Activated CD4-positive, alpha-beta T cell treated with anti-CD3 and anti-CD28 coated beads, Interleukin-2, amount 50 U/mL, for 24 hours (primary cell): ENCODE results near the gene ZFR2.

ENCODE experiments used
- DNase-seq, 2 donors: peaks; one replicate each; pipeline ENCODE4 v3.0.0-alpha.2; 2020; ENCODE audit warnings: low read depth in 1 of 2, low spot score in 1 of 2

The ZFR2 gene

DNA sequence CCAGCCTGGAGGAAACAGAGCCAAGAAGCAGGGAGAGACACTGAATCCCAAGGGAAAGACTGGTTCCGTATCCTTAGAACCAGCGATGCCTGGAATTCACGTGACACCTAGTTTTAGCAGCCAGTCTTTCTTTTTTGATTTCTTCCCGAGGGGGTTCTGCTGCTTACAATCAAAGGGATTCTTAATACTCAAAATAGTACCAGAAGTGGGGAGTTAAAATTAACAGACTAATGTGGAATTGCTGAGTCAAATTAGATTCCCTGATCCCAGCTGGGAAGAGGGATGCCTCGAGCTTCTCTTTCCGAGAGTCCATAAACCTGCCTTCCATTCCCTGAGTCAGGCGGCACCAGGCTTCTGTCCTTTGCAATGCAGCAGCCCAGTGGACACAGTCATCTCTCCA, 77.9 kb downstream of the ZFR2 start:
- no peak for DNase-seq

- no peak for DNase-seq
Measured at GRCh38 chr19:3790209-3790734, 78.6 kb downstream of the ZFR2 start.

- DNase-seq = no peak
Measured at GRCh38 chr19:3788996-3789778, 79.7 kb downstream of the ZFR2 start.

DNA sequence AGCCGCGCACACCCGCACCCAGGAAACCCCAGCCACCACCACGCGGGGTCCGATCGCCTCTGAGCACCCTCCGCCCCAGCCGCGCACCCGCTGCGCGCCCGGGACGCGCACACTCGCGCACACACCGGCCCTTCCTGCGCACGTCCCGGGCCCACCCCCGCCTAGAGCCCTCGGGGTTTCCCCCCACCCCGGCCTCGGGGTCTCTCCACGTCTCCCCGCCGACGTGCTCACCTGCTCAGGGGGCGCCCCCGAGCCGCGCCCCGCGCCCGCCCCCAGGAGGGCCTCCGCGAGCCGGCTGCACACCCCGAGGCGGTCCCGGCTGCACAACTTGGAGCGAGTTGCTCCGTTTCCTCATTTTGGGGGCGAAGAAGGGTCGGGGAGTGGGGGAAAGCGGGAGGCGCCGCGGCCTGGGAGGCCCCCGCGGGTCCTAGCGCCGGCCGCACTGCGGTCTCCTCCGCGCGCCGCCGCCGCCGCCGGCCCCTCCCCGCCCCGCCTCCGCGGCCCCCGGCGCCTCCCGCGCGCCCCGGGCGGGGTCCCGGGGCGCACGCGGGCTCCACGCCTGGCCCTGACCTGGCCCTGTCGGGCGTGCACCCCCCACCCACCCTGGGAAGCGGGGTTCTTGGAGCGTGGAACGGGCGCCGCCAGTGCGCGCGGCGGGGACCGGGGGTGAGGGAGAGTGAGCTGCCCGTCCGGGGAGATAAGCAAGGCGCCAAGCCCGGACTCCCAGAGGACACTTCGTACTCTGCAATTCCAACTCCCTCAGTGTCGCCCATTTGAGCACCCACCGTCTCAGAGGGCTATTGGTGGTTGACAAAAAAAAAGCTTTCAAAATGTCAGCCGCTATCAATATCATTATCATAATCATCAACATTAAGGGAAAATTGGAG, 82.7 kb downstream of the ZFR2 start, which contains the start of gene MATK:
Gene MATK, minus strand, starts transcription at position 444 of the 887 bp plus-strand sequence. CDS start 1,246 bp downstream, outside the sequence.
- peak in 1 of 2 donors; percentile 8 for DNase-seq

GRCh38 chr19:3785451-3785937, 83.3 kb downstream of the ZFR2 start:
- peak in 1 of 2 donors; percentile 16 for DNase-seq

DNA sequence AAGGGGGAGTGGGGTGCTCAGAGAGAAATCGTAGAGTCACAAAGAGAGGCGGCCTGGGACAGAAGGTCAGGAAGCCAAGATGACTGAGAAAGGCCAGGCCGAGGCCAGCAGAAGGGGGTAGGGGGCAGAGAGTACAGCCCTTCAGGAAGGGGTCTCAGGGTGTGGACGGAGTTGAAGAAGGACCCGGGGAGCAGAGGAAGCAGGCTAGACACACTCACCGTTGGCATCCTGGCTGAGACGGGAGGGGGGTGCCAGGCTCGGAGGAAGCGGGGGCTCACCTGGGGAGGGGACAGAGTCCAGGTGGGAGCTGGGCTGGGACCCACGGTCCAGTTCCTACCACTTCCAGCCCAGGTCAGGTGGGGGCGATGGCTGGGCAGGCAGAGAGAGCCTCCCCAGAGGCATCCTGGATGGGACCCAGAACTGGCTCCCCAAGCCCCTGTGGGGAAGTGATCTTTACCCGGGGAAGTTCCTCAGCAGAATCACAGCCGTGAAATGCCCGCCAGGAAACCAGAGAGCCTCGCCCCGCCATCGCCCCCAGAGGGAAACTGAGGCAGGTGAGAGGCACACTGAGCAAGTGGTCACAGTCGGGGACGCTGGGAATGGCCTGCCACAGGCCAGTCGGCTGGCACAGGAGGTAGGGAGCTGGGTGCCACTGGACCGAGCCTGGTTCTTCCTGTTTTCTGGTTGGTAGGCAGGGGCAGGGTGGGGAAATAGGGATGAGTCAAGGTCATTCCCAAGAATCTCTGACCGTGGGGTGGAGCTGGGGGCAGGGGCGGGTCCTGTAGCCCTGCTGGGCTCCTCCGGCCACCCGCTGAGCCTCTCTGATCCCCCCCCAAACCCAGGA, 84.0 kb downstream of the ZFR2 start:
- no peak for DNase-seq

- peak in 1 of 2 donors; percentile 16 for DNase-seq
Measured at GRCh38 chr19:3783660-3784584, 84.9 kb downstream of the ZFR2 start.

- DNase-seq = no peak
Measured at GRCh38 chr19:3782903-3783302, 85.9 kb downstream of the ZFR2 start.

DNA sequence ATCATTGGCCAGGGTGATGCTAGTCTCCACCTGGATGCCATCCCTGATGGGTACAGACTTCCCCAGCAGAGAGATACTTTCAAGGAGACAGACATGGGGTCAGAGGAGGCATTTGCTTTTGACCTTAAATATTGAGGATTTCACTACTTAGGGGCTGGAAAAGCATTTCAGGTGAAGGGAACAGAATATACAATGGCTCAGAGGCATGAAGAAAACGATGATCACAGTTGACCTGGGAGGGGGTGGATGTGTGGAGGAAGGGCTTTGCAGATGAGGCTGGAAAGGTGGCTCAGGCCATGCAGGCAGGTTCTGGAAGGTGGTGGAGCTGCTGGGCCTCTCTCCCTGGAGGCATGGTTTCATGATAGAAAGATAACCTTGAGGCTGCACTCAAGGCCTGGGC, 86.5 kb downstream of the ZFR2 start:
- no peak for DNase-seq

GRCh38 chr19:3781603-3782002, 87.2 kb downstream of the ZFR2 start:
- no peak for DNase-seq

GRCh38 chr19:3780786-3781304, 88.0 kb downstream of the ZFR2 start:
- no peak for DNase-seq

DNA sequence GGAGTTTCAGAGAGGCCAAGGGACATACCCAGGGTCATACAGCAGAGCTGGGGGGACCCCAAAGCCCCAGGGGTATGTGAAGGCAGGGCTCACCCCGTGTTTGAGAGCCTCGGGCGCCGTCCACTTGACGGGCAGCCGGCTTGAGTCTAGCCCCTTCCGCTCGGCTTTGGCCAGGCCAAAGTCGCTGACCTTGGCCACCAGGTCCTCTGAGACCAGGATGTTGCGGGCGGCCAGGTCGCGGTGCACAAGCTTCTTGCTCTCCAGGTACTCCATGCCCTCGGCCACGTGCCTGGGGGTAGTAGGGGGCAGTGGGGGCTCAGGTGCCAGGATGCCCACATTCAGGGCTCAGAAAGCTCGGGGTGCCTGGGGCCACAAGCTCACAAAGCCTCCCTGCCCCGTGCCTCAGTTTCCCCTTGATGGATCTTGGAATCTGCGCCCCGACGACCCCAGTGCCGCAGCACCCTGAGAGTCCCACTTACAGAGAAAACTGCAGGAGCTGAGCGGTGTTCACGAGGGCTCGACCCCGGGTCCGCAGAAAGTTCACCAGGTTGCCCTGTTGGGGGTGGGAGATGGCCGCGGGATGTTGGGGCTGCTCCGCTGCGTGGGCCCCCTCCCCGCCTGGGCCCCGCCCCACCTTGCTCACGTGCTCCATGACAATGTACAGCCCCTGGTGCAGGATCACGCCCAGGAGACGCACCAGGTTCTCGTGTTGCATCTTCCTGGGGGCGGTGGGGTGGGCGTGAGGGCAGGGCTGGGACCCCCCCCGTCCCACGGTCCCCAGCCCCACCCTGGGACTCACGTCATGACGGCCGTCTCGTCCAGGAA, 89.7 kb downstream of the ZFR2 start:
- DNase-seq = no peak

GRCh38 chr19:3778104-3778867, 90.6 kb downstream of the ZFR2 start:
- no peak for DNase-seq

GRCh38 chr19:3776479-3777040, 92.3 kb downstream of the ZFR2 start:
- DNase-seq = no peak

GRCh38 chr19:3775831-3776230, 93.0 kb downstream of the ZFR2 start:
- no peak for DNase-seq

DNA sequence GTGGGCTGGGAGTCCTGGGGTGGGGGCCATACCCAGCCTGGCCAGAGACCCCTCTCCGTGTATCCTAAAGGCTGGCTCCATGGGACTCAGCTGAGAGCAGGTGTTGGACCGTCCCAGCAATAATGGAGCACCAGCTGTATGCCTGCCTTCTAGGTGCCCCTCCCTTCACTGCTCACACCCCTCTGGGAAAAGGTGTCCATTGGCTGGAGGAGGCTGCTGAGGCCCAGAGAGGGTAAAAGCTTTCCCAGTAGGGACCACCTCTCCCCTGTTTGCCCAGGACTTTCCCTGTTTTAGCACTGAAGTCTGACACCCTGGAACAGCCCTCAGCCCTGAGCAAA, 93.5 kb downstream of the ZFR2 start:
- DNase-seq = no peak

DNA sequence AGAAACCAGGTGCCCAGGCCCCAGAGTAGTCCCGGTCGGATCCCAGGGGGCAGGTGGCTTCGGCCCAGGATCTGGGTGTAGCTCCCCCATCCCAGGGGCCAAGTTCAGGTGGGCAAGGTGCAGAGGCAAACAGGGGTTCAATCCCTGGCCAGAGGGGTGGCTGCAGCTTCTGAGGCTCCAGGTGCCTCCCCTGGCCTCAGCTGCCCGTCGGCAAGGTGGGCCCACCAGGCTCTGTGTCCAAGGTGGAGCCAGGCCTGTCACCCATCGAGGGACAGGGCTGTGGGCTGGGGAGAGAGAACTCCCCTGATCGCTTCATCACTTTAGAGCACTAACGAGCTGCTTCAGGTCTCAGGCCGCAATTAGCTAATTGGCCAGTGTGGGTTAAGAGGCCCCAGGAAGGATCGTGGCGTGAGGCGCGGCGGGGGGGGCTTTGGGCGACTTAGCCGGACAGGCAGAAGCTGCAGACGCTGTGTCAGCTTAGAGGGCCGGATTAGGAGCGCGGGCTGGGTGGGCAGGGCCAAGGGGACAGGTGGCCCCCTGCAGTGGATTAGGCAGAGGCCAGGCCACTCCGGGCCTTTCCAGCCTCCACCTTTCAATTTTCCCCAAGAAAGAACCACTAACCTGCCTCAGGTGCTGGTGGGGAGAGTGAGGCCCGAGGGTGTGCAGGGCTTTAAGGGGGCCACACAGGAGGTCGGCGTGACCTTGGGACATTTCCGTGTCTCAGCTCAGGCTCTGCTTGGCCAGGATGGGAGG, 94.0 kb downstream of the ZFR2 start:
- DNase-seq = no peak
